Central memory CD8-positive, alpha-beta T cell (primary cell): ENCODE measurements around the gene MAP1LC3C.

Experiments used
- ATAC-seq: fragments of 150-1000 bp; cut with Tn5 transposase; replicated peaks from 2 replicates; pipeline ENCODE4 v1.10.0; 2022; ENCODE audit warnings: mild to moderate bottlenecking, moderate FRiP score, moderate number of reproducible peaks; ENCODE audit not compliant: poor library complexity, severe bottlenecking; ENCODE audit errors: extremely low read depth
- DNase-seq, 2 donors: peaks; one replicate each; pipeline ENCODE4 v3.0.0; 2021; ENCODE audit warnings: low spot score in 2 of 2
- H3K27ac Mint-ChIP-seq: one replicate; pipeline ENCODE4 v1.8.0; 2022; ENCODE audit warnings: low read depth, mild to moderate bottlenecking, moderate library complexity, mixed read lengths
- H3K27me3 Mint-ChIP-seq: one replicate; pipeline ENCODE4 v1.8.0; 2022; ENCODE audit warnings: mixed read lengths
- H3K36me3 Mint-ChIP-seq: one replicate; pipeline ENCODE4 v1.8.0; 2022; ENCODE audit warnings: mild to moderate bottlenecking, moderate library complexity, mixed read lengths; ENCODE audit not compliant: insufficient read depth
- H3K4me1 Mint-ChIP-seq: one replicate; pipeline ENCODE4 v1.8.0; 2022; ENCODE audit warnings: mixed read lengths
- H3K4me3 Mint-ChIP-seq: one replicate; pipeline ENCODE4 v1.8.0; 2022; ENCODE audit warnings: mild to moderate bottlenecking, moderate library complexity, mixed read lengths
- H3K9me3 Mint-ChIP-seq: one replicate; pipeline ENCODE4 v1.8.0; 2022; ENCODE audit warnings: mixed read lengths

MAP1LC3C gene

GRCh38 chr1:241979071-241979470 is 19.8 kb downstream of the MAP1LC3C start:
- no peak for DNase-seq
- no peak for ATAC-seq
- Mint-ChIP-seq H3K4me1 (no peaks in the 10 kb centered on the region), H3K9me3 (no peaks in the 10 kb centered on the region), H3K27ac (no peak overlapping the region), H3K27me3 (no peaks in the 10 kb centered on the region), H3K4me3 (no peak overlapping the region), H3K36me3 (no peaks in the 10 kb centered on the region)

GRCh38 chr1:241976229-241976628 is 22.7 kb downstream of the MAP1LC3C start:
- ATAC-seq = no peak
- no peak overlapping the region for H3K4me3 Mint-ChIP-seq

GRCh38 chr1:241972703-241973369 is 26.1 kb downstream of the MAP1LC3C start:
- H3K4me3 Mint-ChIP-seq = no peak overlapping the region
- DNase-seq (no peak), ATAC-seq (no peak)
- H3K9me3 Mint-ChIP-seq = no peaks in the 10 kb centered on the region
- no peaks in the 10 kb centered on the region for H3K36me3 Mint-ChIP-seq
- H3K4me1 Mint-ChIP-seq = no peaks in the 10 kb centered on the region
- no peaks in the 10 kb centered on the region for H3K27me3 Mint-ChIP-seq
- no peak overlapping the region for H3K27ac Mint-ChIP-seq

More at GRCh38 chr1:241976229-241976628, 22.7 kb downstream of the MAP1LC3C start:
- Mint-ChIP-seq H3K27me3 (no peaks in the 10 kb centered on the region), H3K36me3 (no peaks in the 10 kb centered on the region), H3K4me1 (no peaks in the 10 kb centered on the region), H3K27ac (no peak overlapping the region), H3K9me3 (no peaks in the 10 kb centered on the region)
- DNase-seq = no peak

GRCh38 chr1:241968611-241969010 is 30.3 kb downstream of the MAP1LC3C start:
- no peak overlapping the region for H3K4me3 Mint-ChIP-seq
- H3K9me3 Mint-ChIP-seq = no peaks in the 10 kb centered on the region
- no peaks in the 10 kb centered on the region for H3K36me3 Mint-ChIP-seq
- no peak for ATAC-seq
- no peak overlapping the region for H3K27ac Mint-ChIP-seq
- H3K27me3 Mint-ChIP-seq = no peaks in the 10 kb centered on the region
- H3K4me1 Mint-ChIP-seq = no peaks in the 10 kb centered on the region
- no peak for DNase-seq

GRCh38 chr1:241964550-241965282 is 34.2 kb downstream of the MAP1LC3C start:
- Mint-ChIP-seq H3K4me1 (no peaks in the 10 kb centered on the region), H3K9me3 (no peaks in the 10 kb centered on the region), H3K4me3 (no peak overlapping the region), H3K36me3 (no peaks in the 10 kb centered on the region), H3K27ac (no peak overlapping the region), H3K27me3 (no peaks in the 10 kb centered on the region)
- DNase-seq (no peak), ATAC-seq (no peak)

GRCh38 chr1:241963722-241964121 is 35.2 kb downstream of the MAP1LC3C start:
- Mint-ChIP-seq H3K9me3 (no peaks in the 10 kb centered on the region), H3K27ac (no peak overlapping the region), H3K4me3 (no peak overlapping the region), H3K27me3 (no peaks in the 10 kb centered on the region), H3K36me3 (no peaks in the 10 kb centered on the region), H3K4me1 (no peaks in the 10 kb centered on the region)
- ATAC-seq (no peak), DNase-seq (no peak)

GRCh38 chr1:241962153-241962552 is 36.7 kb downstream of the MAP1LC3C start:
- no peaks in the 10 kb centered on the region for H3K36me3 Mint-ChIP-seq
- H3K4me1 Mint-ChIP-seq = no peaks in the 10 kb centered on the region
- ATAC-seq (no peak), DNase-seq (no peak)
- no peak overlapping the region for H3K4me3 Mint-ChIP-seq
- no peaks in the 10 kb centered on the region for H3K27me3 Mint-ChIP-seq
- H3K9me3 Mint-ChIP-seq = no peaks in the 10 kb centered on the region
- no peak overlapping the region for H3K27ac Mint-ChIP-seq

GRCh38 chr1:241957692-241958494 is 41.0 kb downstream of the MAP1LC3C start, which contains the start of gene BECN2:
TSS of gene BECN2 (plus strand) at chr1:241957767. CDS start at chr1:241957767, 0 bp downstream.
- Mint-ChIP-seq H3K27me3 (no peaks in the 10 kb centered on the region), H3K27ac (no peak within 1 kb of the TSS), H3K4me3 (no peak within 1 kb of the TSS), H3K36me3 (no peaks in the 10 kb centered on the region), H3K4me1 (no peaks in the 10 kb centered on the region), H3K9me3 (no peaks in the 10 kb centered on the region)
- DNase-seq (no peak), ATAC-seq (no peak)

GRCh38 chr1:241950390-241950789 is 48.5 kb downstream of the MAP1LC3C start:
- Mint-ChIP-seq H3K36me3 (no peaks in the 10 kb centered on the region), H3K9me3 (no peaks in the 10 kb centered on the region), H3K4me3 (no peak overlapping the region), H3K27me3 (peaks cover 13% of the 10 kb centered on the region), H3K4me1 (no peaks in the 10 kb centered on the region), H3K27ac (no peak overlapping the region)
- DNase-seq (no peak), ATAC-seq (no peak)

GRCh38 chr1:241947354-241947753 is 51.5 kb downstream of the MAP1LC3C start:
- H3K27me3 Mint-ChIP-seq = peaks cover 13% of the 10 kb centered on the region
- no peaks in the 10 kb centered on the region for H3K4me1 Mint-ChIP-seq
- no peak overlapping the region for H3K27ac Mint-ChIP-seq
- DNase-seq (no peak), ATAC-seq (no peak)
- H3K4me3 Mint-ChIP-seq = no peak overlapping the region
- H3K9me3 Mint-ChIP-seq = no peaks in the 10 kb centered on the region
- no peaks in the 10 kb centered on the region for H3K36me3 Mint-ChIP-seq
